GM21619 (cell line): Measurements from ENCODE around the gene SLC17A5.
"Not testable (repeated sequence)": the region's sequence is repeated elsewhere in the genome, so short reads cannot be mapped to it uniquely, and the experiment has no call there.

ENCODE experiments used
- ATAC-seq: cut with Tn5 transposase; IDR thresholded peaks from one replicate; pipeline ENCODE4 v1.9.1; 2021; ENCODE audit not compliant: unreplicated experiment

Gene SLC17A5

DNA sequence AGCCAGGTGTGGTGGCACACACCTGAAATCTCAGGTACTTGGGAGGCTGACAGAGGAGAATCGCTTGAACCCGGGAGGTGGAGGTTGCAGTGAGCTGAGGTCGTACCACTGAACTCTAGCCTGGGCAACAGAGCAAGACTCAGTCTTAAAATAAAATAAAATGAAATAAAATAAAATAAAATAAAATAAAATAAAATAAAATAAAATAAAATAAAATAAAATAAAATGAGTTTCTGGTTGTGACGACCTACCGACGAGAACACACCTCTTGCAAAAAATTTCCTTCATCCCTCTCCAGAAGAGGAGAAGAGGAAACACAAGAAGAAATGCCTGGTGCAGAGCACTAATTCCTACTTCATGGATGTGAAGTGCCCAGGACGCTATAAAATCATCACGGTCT is 35.7 kb downstream of the SLC17A5 start:
- ATAC-seq = not testable (repeated sequence)

DNA sequence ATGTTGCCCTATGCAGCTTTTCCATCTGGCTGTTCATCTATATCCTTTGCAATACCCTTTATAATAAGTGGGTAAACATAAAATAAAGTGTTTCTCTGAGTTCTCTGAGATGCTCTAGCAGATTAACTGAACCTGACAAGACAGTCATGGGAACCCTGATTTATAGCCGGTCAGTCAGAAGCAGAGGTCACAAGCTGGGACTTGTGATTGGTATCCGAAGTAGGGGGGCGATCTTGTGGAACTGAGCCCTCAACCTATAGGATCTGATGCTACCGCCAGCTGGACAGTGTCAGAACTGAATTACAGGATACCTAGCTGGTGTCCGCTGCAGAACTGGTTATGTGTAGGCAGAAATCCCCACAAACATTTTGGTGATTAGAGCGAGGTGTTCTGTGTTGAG is 39.0 kb downstream of the SLC17A5 start:
- ATAC-seq = no peak

DNA sequence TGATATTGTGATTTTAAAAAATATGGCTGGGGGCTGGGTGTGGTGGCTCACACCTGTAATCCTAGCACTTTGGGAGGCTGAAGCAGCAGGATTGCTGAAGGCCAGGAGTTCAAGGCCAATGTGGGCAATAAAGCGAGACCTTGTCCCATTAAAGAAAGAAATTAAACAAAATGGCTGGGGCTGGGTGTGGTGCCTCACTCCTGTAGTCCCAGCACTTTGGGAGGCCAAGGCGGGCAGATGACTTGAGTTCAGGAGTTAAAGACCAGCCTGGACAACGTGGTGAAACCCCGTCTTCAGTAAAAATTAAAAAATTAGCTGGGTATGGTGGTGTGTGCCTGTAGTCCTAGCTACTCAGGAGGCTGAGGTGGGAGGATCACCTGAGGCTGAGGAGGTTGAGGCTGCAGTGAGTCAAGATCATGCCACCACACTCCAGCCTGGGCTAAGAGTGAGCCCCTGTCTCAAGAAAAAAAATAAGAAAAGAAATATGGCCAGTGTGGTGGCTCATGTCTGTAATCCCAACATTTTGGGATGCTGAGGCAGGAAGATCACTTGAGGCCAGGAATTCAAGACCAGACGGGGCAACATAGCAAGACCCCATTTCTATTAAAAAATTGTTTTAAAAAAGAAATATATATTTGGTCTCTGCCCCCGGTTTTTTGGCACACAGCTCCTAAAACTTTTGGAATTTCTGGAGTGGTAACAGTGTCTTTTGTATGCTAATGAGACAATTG is 39.8 kb downstream of the SLC17A5 start:
- no peak for ATAC-seq

DNA sequence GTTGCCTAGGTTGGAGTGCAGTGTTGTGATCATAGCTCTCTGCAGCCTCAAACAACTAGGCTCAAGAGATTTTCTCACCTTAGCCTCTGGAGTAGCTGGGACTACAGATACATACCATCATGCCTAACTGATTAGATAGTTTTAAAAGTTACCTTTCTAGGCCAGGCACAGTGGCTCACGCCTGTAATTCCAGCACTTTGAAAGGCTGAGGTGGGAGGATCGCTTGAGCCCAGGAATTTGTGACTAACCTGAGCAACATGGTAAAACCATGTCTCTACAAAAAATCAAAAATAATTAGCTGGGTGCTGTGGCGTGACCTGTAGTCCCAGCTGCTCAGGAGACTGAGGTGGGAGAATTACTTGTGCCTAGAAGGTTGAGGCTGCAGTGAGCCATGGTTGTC is 41.2 kb downstream of the SLC17A5 start:
- no peak for ATAC-seq

DNA sequence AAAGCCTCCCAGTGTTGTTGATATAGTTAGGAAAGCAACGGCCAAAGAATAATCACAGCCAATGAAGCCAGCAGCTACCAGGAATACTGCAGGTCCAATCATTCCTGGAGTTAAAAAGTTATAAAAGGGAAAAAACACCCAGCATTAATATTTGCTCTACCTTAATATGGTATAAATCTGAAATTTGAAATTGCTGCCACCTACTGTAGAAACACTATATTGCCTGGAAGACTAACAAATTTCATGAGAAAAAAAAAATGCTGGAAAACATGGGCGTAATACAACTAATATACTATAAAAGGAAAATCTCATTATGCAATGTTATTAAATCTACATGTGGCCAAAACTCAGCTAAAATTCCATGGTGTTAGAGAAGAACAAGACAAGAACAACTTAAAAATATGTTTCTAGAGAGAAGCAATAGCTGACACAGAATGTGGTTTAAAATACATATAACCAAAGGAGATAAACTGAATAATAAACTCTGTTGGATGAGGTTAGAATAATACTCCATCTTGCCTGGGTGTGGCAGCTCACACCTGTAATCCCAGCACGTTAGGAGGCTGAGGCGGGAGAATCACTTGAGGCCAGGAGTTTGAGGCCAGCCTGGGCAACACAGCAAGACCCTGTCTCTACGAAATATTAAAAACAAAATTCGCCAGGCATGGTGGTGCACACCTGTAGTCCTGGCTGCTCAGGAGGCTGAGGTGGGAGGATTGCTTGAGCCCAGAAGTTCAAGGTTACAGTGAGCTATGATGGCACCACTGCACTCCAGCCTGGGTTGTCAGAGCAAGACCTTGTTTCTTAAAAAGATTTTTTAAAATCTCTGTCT is 43.1 kb downstream of the SLC17A5 start:
- no peak for ATAC-seq

DNA sequence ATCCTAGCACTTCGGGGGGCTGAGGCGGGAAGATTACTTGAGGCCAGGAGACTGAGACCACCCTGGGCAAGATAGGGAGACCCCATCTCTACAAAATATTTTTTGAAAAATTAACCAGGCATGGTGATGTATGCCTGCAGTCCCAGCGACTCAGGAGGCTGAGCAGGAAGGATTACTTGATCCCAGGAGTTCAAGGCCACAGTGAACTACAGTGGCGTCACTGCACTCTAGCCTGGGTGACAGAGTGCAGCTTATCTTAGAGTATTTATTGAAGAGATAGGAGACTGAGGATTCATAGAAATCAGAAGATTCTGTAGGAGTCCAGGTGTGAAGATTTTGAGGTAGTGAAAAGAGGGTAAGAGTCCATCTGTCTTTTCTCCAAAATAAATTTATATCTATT is 45.0 kb downstream of the SLC17A5 start:
- ATAC-seq = no peak

DNA sequence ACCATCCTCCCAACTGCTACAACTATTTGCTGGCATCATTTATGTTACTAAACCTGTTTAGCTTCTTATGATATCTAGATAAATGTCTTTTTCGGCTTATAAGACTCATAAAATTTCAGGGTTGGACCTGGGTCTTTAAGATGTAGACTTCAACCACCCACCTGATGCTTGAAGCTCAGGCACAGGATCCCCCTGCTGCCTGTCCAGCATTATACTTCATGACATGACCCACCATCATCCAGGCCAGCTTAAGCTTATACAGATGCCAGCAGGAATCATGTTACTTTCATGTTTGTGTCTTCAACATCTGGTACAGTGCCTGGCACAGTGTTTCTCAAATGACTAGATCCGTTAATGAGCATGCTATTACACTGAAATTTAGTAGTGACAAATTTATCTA is 47.4 kb downstream of the SLC17A5 start:
- ATAC-seq = no peak

DNA sequence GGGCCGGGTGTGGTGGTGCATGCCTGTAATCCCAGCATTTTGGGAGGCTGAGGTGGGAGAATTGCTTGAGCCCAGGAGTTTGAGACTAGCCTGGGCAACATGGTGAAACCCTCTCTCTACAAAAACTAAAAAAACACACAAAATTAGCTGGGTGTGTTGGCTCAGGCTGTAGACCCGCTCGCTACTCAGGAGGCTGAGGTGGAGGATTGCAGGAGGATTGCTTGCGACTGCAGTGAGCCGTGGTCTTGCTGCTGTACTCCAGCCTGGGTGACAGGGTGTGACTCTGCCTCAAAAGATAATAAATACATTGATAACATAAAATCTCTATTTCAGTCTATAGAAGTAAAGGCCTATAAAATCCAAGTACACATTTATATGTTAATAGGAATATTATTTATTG is 49.3 kb downstream of the SLC17A5 start:
- no peak for ATAC-seq

DNA sequence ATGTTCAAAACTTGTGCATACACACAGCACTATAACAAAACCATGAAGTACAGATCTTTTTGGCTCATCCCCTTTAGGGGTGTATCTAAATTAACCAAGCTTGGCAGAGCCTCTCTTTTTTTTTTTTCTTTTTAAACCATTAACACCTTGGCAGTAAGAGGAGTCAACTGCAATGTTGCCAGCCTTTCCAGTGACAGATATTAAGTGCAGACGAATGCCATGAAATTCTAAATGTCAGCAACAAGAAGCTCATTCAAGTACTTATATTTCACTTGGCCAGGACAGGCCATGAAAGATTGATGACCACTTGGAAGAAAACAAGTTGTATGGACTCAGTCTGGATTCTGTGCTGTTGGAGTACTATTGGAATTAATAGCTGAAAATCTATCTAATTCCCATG is 49.8 kb downstream of the SLC17A5 start:
- ATAC-seq = no peak

DNA sequence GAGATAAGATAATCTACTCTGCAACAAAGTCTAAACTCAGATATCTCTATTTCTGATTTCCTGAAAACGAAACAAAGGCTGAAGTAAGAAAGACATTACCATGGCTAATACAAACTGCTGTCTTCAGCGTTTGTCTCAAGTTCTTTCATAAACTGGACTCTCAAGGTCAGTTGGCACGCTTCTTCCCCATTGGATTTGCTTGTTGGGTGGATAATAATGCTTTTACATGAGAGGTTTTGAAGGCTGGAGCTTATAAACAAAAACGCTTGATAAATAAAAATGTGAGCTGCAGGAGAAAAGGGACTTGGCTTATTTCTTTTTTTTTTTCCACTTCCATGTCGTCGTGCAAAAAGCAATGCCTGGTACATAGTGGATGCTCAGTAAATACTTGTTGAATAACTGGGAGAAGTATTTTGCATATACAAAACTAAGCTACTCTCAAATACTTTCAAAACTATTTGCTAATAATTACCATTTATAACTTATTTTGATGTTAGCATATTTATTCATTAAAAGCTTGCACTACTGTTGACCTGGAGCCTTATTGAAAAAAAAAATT is 67.3 kb downstream of the SLC17A5 start:
- peak; percentile 12 for ATAC-seq

DNA sequence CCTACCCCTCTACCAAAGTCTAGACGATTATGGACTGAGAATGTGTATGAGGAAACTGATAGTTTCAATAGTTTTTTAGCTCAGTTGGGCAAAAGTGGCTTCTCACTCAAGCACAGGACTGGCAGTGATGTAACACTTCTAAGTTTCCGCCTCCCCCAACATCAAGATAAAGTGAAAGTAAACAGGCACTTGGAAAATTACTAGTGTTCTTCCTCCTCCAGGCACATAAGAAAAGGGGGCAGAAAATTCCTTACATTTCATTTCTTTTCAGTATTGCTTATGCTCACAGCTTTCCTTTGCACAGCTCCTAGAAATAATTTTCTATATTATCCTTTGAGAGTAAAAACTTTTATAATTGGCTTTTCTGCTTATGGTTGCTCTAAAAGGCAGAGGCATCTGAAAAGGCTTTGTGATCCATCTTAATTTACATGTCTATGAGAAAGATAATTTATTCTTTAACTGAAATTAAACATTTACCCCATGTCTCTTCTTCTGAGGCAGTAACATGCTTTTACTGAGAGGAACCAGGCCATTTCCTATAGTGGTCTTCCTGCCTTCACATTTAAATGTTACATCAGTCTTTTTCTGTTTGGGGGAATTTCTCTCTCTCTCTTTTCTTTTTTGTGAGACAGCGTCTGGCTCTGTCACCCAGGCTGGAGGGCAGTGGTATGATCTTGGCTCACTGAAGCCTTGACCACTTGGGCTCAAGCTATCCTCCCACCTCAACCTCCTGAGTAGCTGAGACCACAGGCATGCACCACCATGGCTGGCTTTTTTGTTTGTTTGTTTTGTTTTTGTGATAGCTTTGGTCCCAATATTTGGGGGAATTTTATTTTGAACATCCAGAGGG is 68.0 kb downstream of the SLC17A5 start:
- peak; percentile 73 for ATAC-seq

DNA sequence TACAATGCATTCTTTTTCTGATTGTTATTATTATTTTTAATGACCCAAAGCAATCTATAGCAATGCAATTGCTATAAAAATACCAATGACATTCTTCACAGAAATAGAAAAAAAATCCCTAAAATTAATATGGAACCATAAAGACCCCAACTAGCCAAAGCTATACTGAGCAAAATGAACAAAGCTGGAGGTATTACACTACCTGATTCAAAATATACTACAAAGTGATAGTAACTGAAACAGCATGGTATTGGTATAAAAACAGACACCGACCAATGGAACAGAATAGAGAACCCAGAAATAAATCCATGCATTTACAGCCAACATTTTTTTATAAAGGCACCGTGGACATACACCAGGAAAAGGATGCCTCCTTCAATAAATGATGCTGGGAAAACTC is 72.5 kb downstream of the SLC17A5 start:
- no peak for ATAC-seq

DNA sequence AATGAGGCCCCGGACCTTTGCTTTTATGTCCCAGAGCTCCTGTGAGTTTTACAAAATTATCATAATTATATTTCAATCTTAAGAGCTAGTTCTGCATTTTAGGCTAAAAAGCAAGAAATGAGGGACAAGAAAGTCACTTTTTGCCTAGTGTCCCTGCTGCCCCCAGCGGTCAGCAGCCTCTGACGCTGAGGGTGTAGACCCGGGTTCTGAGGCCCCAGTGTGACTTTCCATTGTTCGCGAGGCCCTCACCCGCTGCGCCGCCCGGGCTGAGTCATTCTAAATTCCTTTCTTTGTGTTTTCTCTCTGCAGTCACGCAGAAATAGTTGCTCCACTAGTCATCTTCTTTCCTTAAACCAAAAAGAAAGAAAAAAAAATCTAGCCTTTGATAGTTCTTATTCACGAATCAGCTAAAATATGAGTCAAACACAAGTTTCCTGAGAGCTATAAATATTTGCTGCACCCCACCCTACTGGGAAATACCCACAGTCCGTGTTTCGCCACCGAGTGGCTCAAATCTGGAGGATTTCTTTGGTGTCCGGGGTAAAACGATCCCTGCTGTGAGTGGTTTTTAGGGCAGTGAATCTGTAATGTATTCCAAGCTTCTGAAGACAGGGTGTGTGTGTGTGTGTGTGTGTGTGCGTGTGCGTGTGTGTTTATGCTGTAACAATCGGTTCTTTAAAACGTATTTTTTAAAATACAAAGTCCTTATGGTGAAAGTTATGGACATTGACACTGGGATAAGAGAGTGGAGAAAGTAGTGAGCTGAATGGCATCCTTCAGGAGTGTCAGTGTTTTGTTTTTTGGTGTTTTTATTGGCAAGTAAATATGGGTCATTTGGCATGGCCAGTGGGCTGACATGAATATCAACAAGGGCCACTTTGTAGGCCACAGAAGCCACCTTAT is 73.3 kb downstream of the SLC17A5 start:
- ATAC-seq = peak; percentile 76

DNA sequence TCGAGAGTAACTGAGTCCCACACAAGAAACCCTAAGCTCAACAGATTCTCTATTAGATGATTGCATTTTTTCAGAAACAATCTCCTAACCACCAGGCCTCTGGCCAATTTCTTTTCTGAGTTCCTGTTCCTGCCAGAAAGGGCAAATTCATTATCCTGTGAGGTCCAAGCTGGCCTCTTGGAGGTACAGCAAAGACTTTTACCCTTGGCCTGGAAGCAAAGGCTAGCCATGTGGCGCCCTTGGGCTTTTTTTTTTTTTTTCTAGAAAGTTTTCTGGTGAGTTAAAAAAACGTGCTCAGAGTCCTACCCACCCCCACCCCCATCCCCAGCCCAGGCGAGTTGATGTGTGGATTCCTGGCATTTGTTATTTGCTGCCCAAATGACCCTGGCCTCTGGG is 73.9 kb downstream of the SLC17A5 start:
- peak; percentile 28 for ATAC-seq

DNA sequence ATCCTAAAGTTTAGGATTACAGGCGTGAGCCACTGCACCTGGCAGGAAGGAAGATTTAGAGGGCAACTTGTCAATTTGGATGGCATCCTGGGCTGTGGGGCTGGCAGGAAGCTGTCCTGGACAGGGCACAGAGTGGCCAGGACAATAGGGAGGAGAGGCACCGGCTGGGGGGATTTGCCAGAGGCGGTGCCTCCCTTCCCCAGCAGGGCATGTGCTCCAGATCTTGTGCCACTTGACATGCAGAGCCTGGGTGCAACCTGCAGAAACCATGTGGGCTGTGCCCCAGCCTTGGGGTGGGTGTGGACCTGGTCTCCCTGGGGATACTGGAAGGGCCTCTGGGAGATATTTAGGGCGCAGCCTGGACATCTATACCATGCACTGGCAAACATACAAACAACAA is 74.4 kb downstream of the SLC17A5 start:
- no peak for ATAC-seq

DNA sequence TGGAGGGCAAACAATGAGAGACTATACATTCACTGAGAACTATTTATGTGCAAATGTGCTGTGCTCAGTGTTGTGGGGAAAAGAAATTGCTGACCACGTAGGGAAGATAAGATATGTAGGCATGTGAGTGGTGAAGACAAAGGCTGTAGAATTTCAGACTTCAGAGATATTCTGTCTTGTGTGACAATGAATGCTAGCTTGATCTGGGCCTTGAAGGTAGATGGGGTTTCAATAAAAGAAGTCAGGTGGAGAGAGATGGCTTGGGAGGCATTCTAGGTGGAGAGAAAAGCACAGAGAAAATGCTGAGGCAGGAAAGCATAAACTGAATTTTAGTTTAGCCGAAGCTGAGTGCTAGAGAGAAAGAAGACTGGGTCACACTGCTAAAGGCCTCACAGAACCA is 76.1 kb downstream of the SLC17A5 start:
- ATAC-seq = no peak

DNA sequence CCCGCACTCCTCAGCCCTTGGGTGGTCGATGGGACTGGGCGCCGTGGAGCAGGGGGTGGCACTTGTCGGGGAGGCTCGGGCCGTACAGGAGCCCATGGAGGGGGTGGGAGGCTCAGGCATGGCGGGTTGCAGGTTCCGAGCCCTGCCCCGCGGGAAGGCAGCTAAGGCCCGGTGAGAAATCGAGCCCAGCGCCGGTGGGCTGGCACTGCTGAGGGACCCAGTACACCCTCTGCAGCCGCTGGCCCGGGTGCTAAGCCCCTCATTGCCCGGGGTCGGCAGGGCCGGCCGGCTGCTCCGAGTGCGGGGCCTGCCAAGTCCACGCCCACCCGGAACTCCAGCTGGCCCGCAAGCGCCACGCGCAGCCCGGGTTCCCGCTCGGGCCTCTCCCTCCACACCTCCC is 81.3 kb downstream of the SLC17A5 start:
- not testable (repeated sequence) for ATAC-seq

DNA sequence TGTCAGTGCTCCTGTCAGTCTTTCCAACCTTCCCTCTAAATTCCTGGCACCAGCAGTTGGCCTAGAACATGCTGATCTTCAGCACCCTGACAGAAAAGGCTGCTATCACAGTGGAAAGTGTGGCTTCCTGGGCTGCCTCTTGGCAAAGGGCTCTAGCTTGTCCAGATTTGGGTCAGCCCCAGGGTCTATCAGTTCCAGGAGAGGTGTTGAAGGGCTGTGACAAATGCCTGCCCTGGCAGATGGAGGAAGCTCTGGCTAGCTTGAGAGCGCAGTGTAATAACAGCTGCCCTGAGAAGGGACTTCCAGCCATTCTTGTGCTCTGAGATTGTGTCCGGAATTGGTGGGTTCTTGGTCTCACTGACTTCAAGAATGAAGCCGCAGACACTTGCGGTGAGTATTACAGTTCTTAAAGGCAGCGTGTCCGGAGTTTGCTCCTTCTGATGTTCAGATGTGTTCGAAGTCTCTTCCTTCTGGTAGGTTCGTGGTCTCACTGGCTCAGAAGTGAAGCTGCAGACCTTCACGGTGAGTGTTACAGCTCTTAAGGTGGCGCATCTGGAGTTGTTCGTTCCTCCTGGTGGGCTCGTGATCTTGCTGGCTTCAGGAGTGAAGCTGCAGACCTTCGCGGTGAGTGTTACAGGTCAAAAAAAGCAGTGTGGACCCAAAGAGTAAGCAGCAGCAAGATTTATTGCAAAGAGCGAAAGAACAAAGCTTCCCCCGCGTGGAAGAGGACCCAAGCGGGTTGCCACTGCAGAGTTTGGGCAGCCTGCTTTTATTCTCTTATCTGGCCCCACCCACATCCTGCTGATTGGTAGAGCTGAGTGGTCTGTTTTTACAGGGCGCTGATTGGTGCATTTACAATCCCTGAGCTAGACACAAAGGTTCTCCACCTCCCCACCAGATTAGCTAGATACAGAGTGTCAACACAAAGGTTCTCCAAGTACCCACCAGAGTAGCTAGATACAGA is 82.3 kb downstream of the SLC17A5 start:
- ATAC-seq = not testable (repeated sequence)

DNA sequence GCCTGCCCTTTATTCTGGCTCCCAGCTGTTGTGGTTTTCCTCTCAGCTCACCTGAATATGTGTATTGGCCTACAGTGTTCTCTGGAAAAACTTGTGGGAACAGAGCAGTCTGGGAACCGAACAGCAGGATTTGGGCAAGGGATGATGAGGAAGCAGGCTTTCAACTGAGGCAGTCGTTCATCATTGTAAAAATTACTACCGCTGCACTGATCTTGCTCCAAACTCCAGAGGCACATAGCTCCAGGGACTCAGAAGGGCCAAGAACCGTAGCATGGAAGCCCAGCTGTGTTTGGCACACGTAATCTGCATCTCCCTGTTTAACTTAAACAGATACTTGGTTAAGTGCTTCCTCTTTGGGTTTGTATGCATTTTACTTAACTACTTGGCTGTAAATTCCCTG is 84.7 kb downstream of the SLC17A5 start:
- ATAC-seq = no peak
